Ovary (tissue), 9 donors: Measurements from ENCODE around the gene GPD1. TPM values are rescaled to one million over a fixed set of nuclear protein-coding genes. Genes with fewer than 3 reads are reported as not detected.

Experiments
- DNase-seq, 5 donors: peaks; one replicate each; pipeline ENCODE4 v3.0.0-alpha.2; 2019 to 2020
- H3K27ac ChIP-seq, 2 donors: fragments of 200-600 bp; one replicate each; pipeline versions ENCODE4 v1.5.1 to v1.8.0; 2019 to 2022
- H3K27me3 ChIP-seq: fragments of 200-600 bp; one replicate; pipeline ENCODE4 v1.8.0; 2022
- H3K36me3 ChIP-seq: fragments of 200-600 bp; sonication (generic); one replicate; pipeline ENCODE4 v1.5.1; 2019
- H3K4me1 ChIP-seq: one replicate; pipeline ENCODE4 v1.8.1; 2013; ENCODE audit warnings: mild to moderate bottlenecking, moderate library complexity; ENCODE audit not compliant: insufficient read depth
- H3K4me3 ChIP-seq: fragments of 200-600 bp; sonication (generic); one replicate; pipeline ENCODE4 v1.5.1; 2017
- H3K9me3 ChIP-seq, 2 donors: fragments of 200-600 bp in 1 of 2; sonication (generic) in 1 of 2; one replicate each; pipeline versions ENCODE4 v1.5.1 to v1.8.1; 2013 to 2019; ENCODE audit warnings: mild to moderate bottlenecking in 1 of 2, moderate library complexity in 1 of 2
- CTCF ChIP-seq, 3 donors: fragments of 450-650 bp in 2 of 3; fragments of 200-600 bp in 1 of 3; IDR thresholded peaks; one replicate each; pipeline versions ENCODE4 v1.5.1 to v1.8.0; 2016 to 2022; ENCODE audit warnings: antibody characterized with exemption in 3 of 3, mild to moderate bottlenecking in 1 of 3
- EP300 ChIP-seq: sonication (generic); formaldehyde crosslinking; IDR thresholded peaks from one replicate; pipeline ENCODE4 v1.6.1; 2017; ENCODE audit warnings: antibody characterized with exemption
- POLR2A ChIP-seq: fragments of 450-650 bp; IDR thresholded peaks from one replicate; pipeline ENCODE4 v1.6.1; 2017; ENCODE audit warnings: antibody characterized with exemption, mild to moderate bottlenecking, moderate library complexity
- WGBS, 3 donors: extraction: QIAGEN DNeasy Blood & Tissue Kit in 1 of 3; methylation state at CpG; one replicate each; pipeline versions ENCODE4 v1.1.5 to v1.1.7; 2013 to 2017; 5-methylcytosine and 5-hydroxymethylcytosine counted together
- intact Hi-C, 4 donors: fragments of 100-400 bp; cut with DNase I; formaldehyde crosslinking; loops; one replicate each; pipeline versions ENCODE4 v1.11.0 to v1.15.1; 2022 to 2023
- polyA plus RNA-seq, 2 donors: library from polyadenylated mRNA; stranded (reverse); fragments of 200-250 nt in 1 of 2; fragments of 350-450 nt in 1 of 2; fragmentation: Illumina TruSeq in 1 of 2; extraction: RNeasy Lipid Tissue Mini Kit (QIAGEN cat#74804) in 1 of 2; gene quantifications; one replicate each; pipeline ENCODE4 v1.2.3, GENCODE V29; 2013 to 2014
- total RNA-seq, 7 donors: library from RNA; depleted of rRNA in 2 of 7; stranded (reverse); fragments of >200 nt in 2 of 7; fragmentation: NEBNext Ultra II Directional in 3 of 7; extraction: Animal tissue kit (Norgen Biotek cat#: 25700) in 3 of 7; gene quantifications; one replicate each; pipeline versions ENCODE4 v1.1.0 to v1.2.4, GENCODE V29; 2016 to 2023
- donor health status: DM: no; HTN: no; CAD: no; lungs with moderate emphysema.
- donor health status: DM: no; HTN: no; CAD: no.
- donor health status: Bipolar disorder and iron deficiency.
- donor health status: DM: yes; HTN: yes; CAD: no.
- donor health status: DM: no; HTN: no; CAD: no.
- donor health status: DM: yes; HTN: yes; CAD: no.

GPD1 gene
- total and polyA plus RNA-seq, 9 donors: 0.10 to 9.4 (median 0.46) TPM

- Histone ChIP-seq H3K9me3 (no peaks in the 10 kb centered on the region), H3K36me3 (no peaks in the 10 kb centered on the region), H3K27ac (no peak overlapping the region), H3K4me3 (no peak overlapping the region), H3K4me1 (no peaks in the 10 kb centered on the region), H3K27me3 (no peaks in the 10 kb centered on the region)
- DNase-seq: no peak
- 92 to 93% (median 93%) methylated on average over 3 of the region's 3 CpGs for WGBS, 3 donors
- no peak for TF ChIP-seq EP300
- no peak for TF ChIP-seq CTCF (IDR thresholded peaks at IDR 0.05)
- no peak for TF ChIP-seq POLR2A
- intact Hi-C loops: no loop called here
These were observed 5.5 kb downstream of the GPD1 start for GRCh38 chr12:50109319-50109718.

- intact Hi-C loops: loop anchor here in 3 of 4 donors (5.0 to 10.0 kb wide), 2 partner anchors 55 to 57 kb away; partner anchors contain the start of gene CERS5 (in 3 of the 3)
- Histone ChIP-seq H3K36me3 (no peaks in the 10 kb centered on the region), H3K9me3 (no peaks in the 10 kb centered on the region), H3K4me1 (no peaks in the 10 kb centered on the region), H3K27me3 (no peaks in the 10 kb centered on the region), H3K4me3 (no peak overlapping the region), H3K27ac (peak overlapping the region in 1 of 2 donors; percentile 4)
- 56 to 73% (median 65%) methylated on average over 8 of the region's 8 CpGs for WGBS, 3 donors
- TF ChIP-seq POLR2A (no peak), CTCF (IDR thresholded peaks at IDR 0.05) (no peak), EP300 (no peak)
- DNase-seq: peak in 3 of 5 donors; percentile 23 to 47 (median 44)
These were observed 6.4 kb downstream of the GPD1 start for GRCh38 chr12:50110127-50110761.

GRCh38 chr12:50110762-50111351, 7.0 kb downstream of the GPD1 start:
- H3K4me3 ChIP-seq: no peak overlapping the region
- H3K27me3 ChIP-seq: no peaks in the 10 kb centered on the region
- intact Hi-C loops: loop anchor here in 3 of 4 donors (5.0 to 10.0 kb wide), 2 partner anchors 54 to 56 kb away; partner anchors contain the start of gene CERS5 (in 3 of the 3)
- WGBS, 3 donors: 44 to 66% (median 57%) methylated on average over 6 to 7 of the region's 7 CpGs
- DNase-seq: peak; percentile 37 to 58 (median 52)
- H3K4me1 ChIP-seq: no peaks in the 10 kb centered on the region
- peak overlapping the region; percentile 4 to 33 for H3K27ac ChIP-seq
- TF ChIP-seq EP300 (no peak), POLR2A (no peak), CTCF (IDR thresholded peaks at IDR 0.05) (no peak)
- no peaks in the 10 kb centered on the region for H3K36me3 ChIP-seq
- H3K9me3 ChIP-seq: no peaks in the 10 kb centered on the region

GRCh38 chr12:50111395-50111692, 7.5 kb downstream of the GPD1 start:
- intact Hi-C loops: loop anchor here in 3 of 4 donors (5.0 to 10.0 kb wide), 2 partner anchors 53 to 56 kb away; partner anchors contain the start of gene CERS5 (in 3 of the 3)
- no peaks in the 10 kb centered on the region for H3K27me3 ChIP-seq
- H3K4me3 ChIP-seq: peak overlapping the region; percentile 1
- H3K4me1 ChIP-seq: no peaks in the 10 kb centered on the region
- TF ChIP-seq CTCF (IDR thresholded peaks at IDR 0.05): no peak
- TF ChIP-seq POLR2A: no peak
- TF ChIP-seq EP300: no peak
- H3K36me3 ChIP-seq: no peaks in the 10 kb centered on the region
- H3K9me3 ChIP-seq: no peaks in the 10 kb centered on the region
- no peak for DNase-seq
- H3K27ac ChIP-seq: peak overlapping the region; percentile 4 to 33
- 4 to 6% (median 5%) methylated on average over 19 of the region's 19 CpGs for WGBS, 3 donors
